Measurements from ENCODE around the gene MESP2.

GRCh38 chr15:89810837-89811236, 34.7 kb downstream of the MESP2 start:
- TF ChIP-seq TAF1 (IDR thresholded peaks at IDR 0.05; ENCODE audit: borderline replicate concordance, insufficient read depth, low read length), result no peak
- TF ChIP-seq, protein P1, sequence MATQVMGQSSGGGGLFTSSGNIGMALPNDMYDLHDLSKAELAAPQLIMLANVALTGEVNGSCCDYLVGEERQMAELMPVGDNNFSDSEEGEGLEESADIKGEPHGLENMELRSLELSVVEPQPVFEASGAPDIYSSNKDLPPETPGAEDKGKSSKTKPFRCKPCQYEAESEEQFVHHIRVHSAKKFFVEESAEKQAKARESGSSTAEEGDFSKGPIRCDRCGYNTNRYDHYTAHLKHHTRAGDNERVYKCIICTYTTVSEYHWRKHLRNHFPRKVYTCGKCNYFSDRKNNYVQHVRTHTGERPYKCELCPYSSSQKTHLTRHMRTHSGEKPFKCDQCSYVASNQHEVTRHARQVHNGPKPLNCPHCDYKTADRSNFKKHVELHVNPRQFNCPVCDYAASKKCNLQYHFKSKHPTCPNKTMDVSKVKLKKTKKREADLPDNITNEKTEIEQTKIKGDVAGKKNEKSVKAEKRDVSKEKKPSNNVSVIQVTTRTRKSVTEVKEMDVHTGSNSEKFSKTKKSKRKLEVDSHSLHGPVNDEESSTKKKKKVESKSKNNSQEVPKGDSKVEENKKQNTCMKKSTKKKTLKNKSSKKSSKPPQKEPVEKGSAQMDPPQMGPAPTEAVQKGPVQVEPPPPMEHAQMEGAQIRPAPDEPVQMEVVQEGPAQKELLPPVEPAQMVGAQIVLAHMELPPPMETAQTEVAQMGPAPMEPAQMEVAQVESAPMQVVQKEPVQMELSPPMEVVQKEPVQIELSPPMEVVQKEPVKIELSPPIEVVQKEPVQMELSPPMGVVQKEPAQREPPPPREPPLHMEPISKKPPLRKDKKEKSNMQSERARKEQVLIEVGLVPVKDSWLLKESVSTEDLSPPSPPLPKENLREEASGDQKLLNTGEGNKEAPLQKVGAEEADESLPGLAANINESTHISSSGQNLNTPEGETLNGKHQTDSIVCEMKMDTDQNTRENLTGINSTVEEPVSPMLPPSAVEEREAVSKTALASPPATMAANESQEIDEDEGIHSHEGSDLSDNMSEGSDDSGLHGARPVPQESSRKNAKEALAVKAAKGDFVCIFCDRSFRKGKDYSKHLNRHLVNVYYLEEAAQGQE (IDR thresholded peaks at IDR 0.05; ENCODE audit: insufficient read depth in 1 of 2, low read depth in 2 of 2, low read length in 2 of 2), result no peak
